ENCODE results near the gene RPL36A.

The RPL36A gene

DNA sequence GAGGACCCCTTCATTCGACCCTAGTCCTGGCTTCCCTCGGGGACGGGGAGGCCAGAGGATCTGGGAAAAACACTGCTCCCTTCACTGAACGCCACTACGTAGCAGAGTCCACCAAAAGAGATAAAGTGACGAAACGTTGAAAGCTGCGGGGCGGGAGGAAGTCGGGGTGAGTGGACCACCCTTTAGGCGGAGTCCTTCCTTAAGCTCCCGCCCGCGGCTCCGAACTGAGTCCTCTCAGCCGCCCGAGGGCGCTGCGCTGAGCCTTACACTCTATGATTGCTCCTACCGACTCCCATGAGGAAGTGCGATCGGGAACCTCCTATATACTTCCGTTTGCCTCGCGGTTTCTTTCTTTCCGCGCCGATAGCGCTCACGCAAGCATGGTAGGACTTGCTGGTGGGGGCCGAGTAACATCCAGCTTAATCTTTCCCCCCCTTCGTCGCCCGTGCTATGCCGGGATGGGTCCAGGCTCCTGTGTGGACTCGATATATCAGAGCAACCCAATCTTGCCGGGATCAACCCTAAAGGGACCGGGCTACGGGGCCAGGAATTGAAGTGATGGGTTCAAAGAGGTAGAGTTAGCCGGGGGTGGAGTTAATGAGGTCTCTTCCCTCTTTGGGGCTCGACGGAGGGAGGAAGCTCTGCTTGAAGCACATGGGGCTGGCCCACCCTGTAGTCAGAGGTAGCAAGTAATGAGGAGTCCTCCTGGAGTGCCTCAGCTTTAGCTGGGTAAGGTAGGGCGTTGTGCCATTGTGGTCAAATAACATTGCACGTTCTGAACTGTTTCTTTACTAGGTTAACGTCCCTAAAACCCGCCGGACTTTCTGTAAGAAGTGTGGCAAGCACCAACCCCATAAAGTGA, at the start of gene RPL36A:
TSS of gene RPL36A (plus strand) at position 348 of the 862 bp plus-strand sequence. CDS start at position 381, 33 bp downstream.
- in situ Hi-C loops (cut with MboI; ENCODE audit: low sequenced_read_pairs, unreplicated experiment): no loop called here
- peak; percentile 66 for TF ChIP-seq CTCF (IDR thresholded peaks at IDR 0.05; ENCODE audit: borderline replicate concordance, control extremely low read depth, extremely low read depth, insufficient read depth, missing control alignments)

GRCh38 chrX:101347859-101348451, 42.9 kb upstream of the RPL36A start:
- TF ChIP-seq CTCF (IDR thresholded peaks at IDR 0.05; ENCODE audit: borderline replicate concordance, control extremely low read depth, extremely low read depth, insufficient read depth, missing control alignments): no peak
- no peak for DNase-seq (ENCODE audit: low spot score)
- in situ Hi-C loops (cut with MboI; ENCODE audit: low sequenced_read_pairs, unreplicated experiment): no loop called here

More for the DNA sequence above, at the start of gene RPL36A:
- DNase-seq (ENCODE audit: low spot score): peak; percentile 77

DNA sequence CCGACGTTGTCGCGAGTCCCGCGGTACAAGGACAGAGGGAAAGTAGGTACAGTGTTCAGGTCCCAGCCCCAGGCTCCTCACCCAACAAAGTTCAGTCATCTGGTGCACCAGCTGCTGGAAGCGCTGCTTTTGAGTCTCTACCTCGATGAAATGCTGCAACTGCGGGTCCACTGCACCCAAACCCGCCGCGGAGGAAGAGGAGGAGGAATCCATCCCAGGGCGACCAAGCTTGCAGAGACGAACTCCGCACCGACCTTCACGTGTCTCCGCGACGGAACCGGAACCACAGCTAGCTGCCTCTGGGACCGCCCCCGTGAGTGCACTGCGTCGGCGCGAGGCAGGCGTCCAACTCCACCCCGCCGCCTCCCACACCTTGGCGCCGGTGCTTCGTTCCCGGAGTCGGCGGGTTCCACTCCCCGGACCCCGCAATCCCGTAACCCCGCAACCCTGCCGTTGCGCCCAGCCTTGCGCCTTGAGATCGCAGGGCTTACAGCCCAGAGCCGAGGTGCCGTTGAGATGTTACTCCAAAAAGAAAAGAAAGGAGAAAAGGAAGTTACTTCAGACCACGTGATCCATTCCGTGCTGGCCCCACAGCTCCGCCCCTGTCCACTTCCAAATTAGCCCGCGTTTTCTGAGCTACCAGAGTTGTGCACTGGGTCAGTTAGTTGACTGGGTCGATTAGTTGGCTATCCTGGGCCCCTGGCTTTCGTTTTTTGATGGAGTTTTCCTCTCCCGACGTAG, 42.2 kb upstream of the RPL36A start, which contains the start of gene TIMM8A:
TSS of gene TIMM8A (minus strand) at position 291 of the 741 bp plus-strand sequence. CDS start at position 213, 78 bp downstream.
- no peak for TF ChIP-seq CTCF (IDR thresholded peaks at IDR 0.05; ENCODE audit: borderline replicate concordance, control extremely low read depth, extremely low read depth, insufficient read depth, missing control alignments)
- peak; percentile 87 for DNase-seq (ENCODE audit: low spot score)
- in situ Hi-C loops (cut with MboI; ENCODE audit: low sequenced_read_pairs, unreplicated experiment): no loop called here

DNA sequence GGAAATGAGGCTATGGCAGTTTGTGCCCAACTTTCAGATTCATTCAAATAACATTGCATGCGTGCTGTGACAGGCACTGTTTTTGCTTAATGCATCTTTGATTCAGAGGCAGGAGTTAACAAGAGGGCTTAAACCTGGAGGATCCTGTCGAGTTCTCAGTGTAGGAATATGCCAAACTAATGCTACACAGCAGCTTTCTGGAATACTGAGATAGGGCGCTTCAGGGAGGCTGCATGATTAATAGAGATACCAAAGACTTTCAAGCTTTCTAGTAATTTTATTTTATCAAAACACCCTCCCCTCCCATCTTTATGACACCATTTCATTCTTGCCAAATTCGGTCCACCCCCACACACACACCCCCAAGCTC, 41.6 kb upstream of the RPL36A start:
- no peak for DNase-seq (ENCODE audit: low spot score)
- no peak for TF ChIP-seq CTCF (IDR thresholded peaks at IDR 0.05; ENCODE audit: borderline replicate concordance, control extremely low read depth, extremely low read depth, insufficient read depth, missing control alignments)
- in situ Hi-C loops (cut with MboI; ENCODE audit: low sequenced_read_pairs, unreplicated experiment): no loop called here

- no peak for TF ChIP-seq CTCF (IDR thresholded peaks at IDR 0.05; ENCODE audit: borderline replicate concordance, control extremely low read depth, extremely low read depth, insufficient read depth, missing control alignments)
- no peak for DNase-seq (ENCODE audit: low spot score)
Measured at GRCh38 chrX:101357166-101357795, 33.5 kb upstream of the RPL36A start.

DNA sequence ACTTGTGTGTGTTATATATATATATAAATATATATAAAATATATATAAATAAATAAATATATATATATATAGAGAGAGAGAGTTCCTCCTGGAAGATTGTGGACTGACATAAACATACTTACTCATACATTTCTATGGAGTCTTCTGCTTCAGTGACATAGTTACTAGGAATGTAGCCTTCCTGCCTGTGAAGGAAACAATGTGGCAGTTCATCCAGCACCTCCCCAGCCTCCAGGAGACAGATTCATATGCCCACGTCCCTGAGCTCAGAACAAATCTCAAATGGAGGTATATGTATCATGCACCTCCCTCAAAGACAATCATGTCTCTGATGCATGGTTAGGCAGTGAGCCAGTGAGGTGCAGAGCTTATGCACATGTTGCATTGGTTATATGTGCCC, 30.8 kb upstream of the RPL36A start:
- in situ Hi-C loops (cut with MboI; ENCODE audit: low sequenced_read_pairs, unreplicated experiment): no loop called here
- no peak for DNase-seq (ENCODE audit: low spot score)
- no peak for TF ChIP-seq CTCF (IDR thresholded peaks at IDR 0.05; ENCODE audit: borderline replicate concordance, control extremely low read depth, extremely low read depth, insufficient read depth, missing control alignments)

More at GRCh38 chrX:101357166-101357795, 33.5 kb upstream of the RPL36A start:
- in situ Hi-C loops (cut with MboI; ENCODE audit: low sequenced_read_pairs, unreplicated experiment): no loop called here

Measured in GM13976 (cell line).